HepG2 (cell line): ENCODE results near the gene SAMD9L. TPM values are rescaled to one million over a fixed set of nuclear protein-coding genes. Genes with fewer than 3 reads are reported as not detected.

ENCODE experiments used
- ATAC-seq: fragments of 200-7000 bp; cut with Tn5 transposase; 3 replicates; pipeline ENCODE4 v1.9.1; 2020; ENCODE audit warnings: mild to moderate bottlenecking, moderate library complexity
- BruUV-seq: library from RNA; stranded (reverse); fragments of 400-500 nt; replicated peaks from 2 replicates; lab custom pipeline; 2021; lab: Mats Ljungman, UMichigan
- CTCF ChIA-PET: fragments of 300-600 bp; formaldehyde crosslinking; extraction: SDS; loops from one replicate; lab custom pipeline; 2021; ENCODE audit warnings: low total read pairs, inconsistent platforms, low intra/inter-chr PET ratio; lab: Yijun Ruan, JAX
- POLR2A ChIA-PET: fragments of 350-600 bp; sonication (Branson Sonifier 250); formaldehyde crosslinking; loops from one replicate; lab custom pipeline; 2020; ENCODE audit warnings: antibody characterized with exemption, inconsistent platforms; lab: Yijun Ruan, JAX
- DNase-seq: peaks from one replicate; pipeline ENCODE4 v3.0.0-alpha.2; 2015; ENCODE audit warnings: low spot score
- FAIRE-seq: peaks from 3 replicates; lab custom pipeline; 2011; peaks lifted over from hg19 to GRCh38; lab: Jason Lieb, UNC
- H2AFZ ChIP-seq: one replicate; pipeline ENCODE4 v1.6.1; 2011; ENCODE audit warnings: low read length, inconsistent platforms
- H3K27ac ChIP-seq: fragments of 300-600 bp; 3 replicates; pipeline ENCODE4 v1.8.0; 2011; ENCODE audit warnings: mixed run types, mild to moderate bottlenecking, mixed read lengths, low read length, inconsistent platforms; ENCODE audit not compliant: insufficient read depth; ENCODE audit errors: extremely low read length
- H3K27me3 ChIP-seq, 2 experiments: fragments of 200-600 bp in 1 of 2; 2 replicates in 1 of 2; 3 replicates in 1 of 2; pipeline versions ENCODE4 v1.6.0 to v1.8.0; 2011; ENCODE audit warnings: low read length in 2 of 2, mild to moderate bottlenecking in 2 of 2, moderate library complexity in 2 of 2, inconsistent platforms in 1 of 2; ENCODE audit not compliant: insufficient read depth in 2 of 2, control insufficient read depth in 1 of 2
- H3K36me3 ChIP-seq, 2 experiments: fragments of 200-600 bp in 1 of 2; replicated peaks in 1 of 2; 2 replicates in 1 of 2; 3 replicates in 1 of 2; pipeline versions ENCODE4 v1.5.1 to v1.8.0; 2011; ENCODE audit warnings: low read length in 2 of 2, inconsistent platforms in 1 of 2; ENCODE audit not compliant: insufficient read depth in 2 of 2, control insufficient read depth in 1 of 2
- H3K4me1 ChIP-seq: 2 replicates; pipeline ENCODE4 v1.5.1; 2012; ENCODE audit warnings: low read length, inconsistent platforms; ENCODE audit not compliant: insufficient read depth
- H3K4me2 ChIP-seq: 2 replicates; pipeline ENCODE4 v1.6.0; 2011; ENCODE audit warnings: low read depth, low read length, inconsistent platforms
- H3K4me3 ChIP-seq, 3 experiments: fragments of 200-600 bp in 1 of 3; sonication (generic), shearing (Covaris generic) in 1 of 3; replicated peaks in 1 of 3; 2 replicates each; pipeline ENCODE4 v1.5.1; 2011 to 2016; ENCODE audit warnings: low read length in 3 of 3, inconsistent platforms in 2 of 3, low read depth in 2 of 3, mild to moderate bottlenecking in 2 of 3, control low read depth in 1 of 3, mixed read lengths in 1 of 3; ENCODE audit not compliant: insufficient read depth in 1 of 3
- H3K79me2 ChIP-seq: one replicate; pipeline ENCODE4 v1.6.1; 2011; ENCODE audit warnings: low read length, inconsistent platforms; ENCODE audit not compliant: insufficient read depth
- H3K9ac ChIP-seq: 2 replicates; pipeline ENCODE4 v1.6.0; 2011; ENCODE audit warnings: mild to moderate bottlenecking, low read depth, low read length, inconsistent platforms; ENCODE audit not compliant: insufficient read depth
- H3K9me3 ChIP-seq: 2 replicates; pipeline ENCODE4 v1.5.1; 2012; ENCODE audit warnings: mild to moderate bottlenecking, low read length
- H4K20me1 ChIP-seq: 2 replicates; pipeline ENCODE4 v1.6.0; 2011; ENCODE audit warnings: inconsistent platforms, mild to moderate bottlenecking, low read length, moderate library complexity; ENCODE audit not compliant: insufficient read depth
- HDAC6 ChIP-seq: fragments of 200-600 bp; sonication (generic); IDR thresholded peaks from 2 replicates; pipeline ENCODE4 v1.7.0; 2017; ENCODE audit warnings: mild to moderate bottlenecking, antibody characterized with exemption, low read length, low read depth
- MAF1 ChIP-seq: sonication (generic); formaldehyde crosslinking; IDR thresholded peaks from 2 replicates; pipeline ENCODE4 v1.5.0; 2020; ENCODE audit warnings: missing genetic modification reagents, borderline replicate concordance
- REL ChIP-seq: sonication (generic); formaldehyde crosslinking; conservative IDR thresholded peaks from 2 replicates; pipeline ENCODE4 v1.8.0; 2022; ENCODE audit warnings: mild to moderate bottlenecking, missing genetic modification reagents, moderate library complexity
- RNF2 ChIP-seq: fragments of 450-650 bp; conservative IDR thresholded peaks from 2 replicates; pipeline ENCODE4 v1.6.1; 2016; ENCODE audit warnings: low read depth
- THAP9 ChIP-seq: sonication (generic); formaldehyde crosslinking; IDR thresholded peaks from 2 replicates; pipeline ENCODE4; 2020; ENCODE audit warnings: missing genetic modification reagents, mild to moderate bottlenecking, borderline replicate concordance
- ZFY ChIP-seq: sonication (generic); formaldehyde crosslinking; IDR thresholded peaks from 2 replicates; pipeline ENCODE4 v1.4.0; 2020; ENCODE audit warnings: missing genetic modification reagents
- ZFYVE20 ChIP-seq: sonication (generic); formaldehyde crosslinking; IDR thresholded peaks from 2 replicates; pipeline ENCODE4 v1.8.0; 2023; ENCODE audit warnings: low read depth, mild to moderate bottlenecking, moderate library complexity, missing genetic modification reagents, borderline replicate concordance
- ZNF441 ChIP-seq: sonication (generic); formaldehyde crosslinking; IDR thresholded peaks from 2 replicates; pipeline ENCODE4 v1.7.0; 2021; ENCODE audit warnings: missing genetic modification reagents, borderline replicate concordance
- ZSCAN5A ChIP-seq: sonication (generic); formaldehyde crosslinking; IDR thresholded peaks from 2 replicates; pipeline ENCODE4 v1.8.0; 2022; ENCODE audit warnings: mild to moderate bottlenecking, missing genetic modification reagents, borderline replicate concordance
- WGBS: methylation state at CpG from one replicate; pipeline ENCODE4 v1.1.6; 2017; ENCODE audit warnings: low lambda C conversion rate; 5-methylcytosine and 5-hydroxymethylcytosine counted together
- in situ Hi-C: cut with HindIII; loops from 2 replicates; pipeline ENCODE4 v1.10.0; 2017; ENCODE audit warnings: low pct_unique_long_range_greater_than_20kb; ENCODE audit not compliant: extremely low pct_ligation_motif_present
- intact Hi-C: fragments of 100-400 bp; cut with micrococcal nuclease; formaldehyde crosslinking; loops from one replicate; pipeline ENCODE4 v1.10.0; 2022; ENCODE audit not compliant: unreplicated experiment
- polyA plus RNA-seq, 8 experiments: library from polyadenylated mRNA; depleted of rRNA in 3 of 8; stranded (reverse) in 7 of 8; unstranded in 1 of 8; fragments of >200 nt; fragmentation: Illumina TruSeq in 4 of 8; extraction: Trizol in 4 of 8; gene quantifications; 2 replicates each; pipeline versions ENCODE4 v1.2.1 to v1.2.3, GENCODE V29; 2011 to 2016; ENCODE audit warnings: low read depth in 4 of 8, missing spikeins in 1 of 8, mixed read lengths in 1 of 8; ENCODE audit not compliant: insufficient read depth in 1 of 8
- total RNA-seq, 5 experiments: library from RNA; depleted of rRNA; stranded (reverse); fragments of >200 nt; fragmentation: Illumina TruSeq; extraction: Trizol; gene quantifications; 2 replicates each; pipeline ENCODE4 v1.2.3, GENCODE V29; 2016; ENCODE audit warnings: low read depth in 1 of 5
- TF ChIP-seq, protein P1 (sequence below): sonication (generic); formaldehyde crosslinking; conservative IDR thresholded peaks from 2 replicates; pipeline ENCODE4 v1.8.0; 2022; ENCODE audit warnings: missing genetic modification reagents
- TF ChIP-seq, protein P2 (sequence below): sonication (generic); formaldehyde crosslinking; IDR thresholded peaks from 2 replicates; pipeline ENCODE4 v1.4.0; 2020; ENCODE audit warnings: low read depth, mild to moderate bottlenecking, missing genetic modification reagents

Gene SAMD9L
- total and polyA plus RNA-seq, 2 of the 13 experiments (the other 11 are each of a cell fraction or from before 2014, with no cell fraction given) = not detected

- H3K9me3 ChIP-seq = no peaks in the 10 kb centered on the region
- TF ChIP-seq RNF2 (no peak), HDAC6 (no peak), REL (no peak), ZFYVE20 (CRISPR knock-in tag) (no peak), MAF1 (no peak), ZNF441 (CRISPR knock-in tag) (no peak)
- H4K20me1 ChIP-seq = no peaks in the 10 kb centered on the region
- ChIA-PET POLR2A (no interaction called here), CTCF (no interaction called here)
- no peak for ATAC-seq
- no peaks in the 10 kb centered on the region for H3K36me3 ChIP-seq
- no peak overlapping the region for H2AFZ ChIP-seq
- WGBS = 3% methylated on average over 1 of the region's 1 CpG
- intact Hi-C loops = no loop called here
- no TSS peak for BruUV-seq
- H3K27ac ChIP-seq = no peak overlapping the region
- H3K4me1 ChIP-seq = no peaks in the 10 kb centered on the region
- FAIRE-seq = no peak
- in situ Hi-C loops = no loop called here
- H3K9ac ChIP-seq = no peak overlapping the region
- H3K79me2 ChIP-seq = no peaks in the 10 kb centered on the region
- DNase-seq = no peak
- no peak overlapping the region for H3K4me3 ChIP-seq
- H3K4me2 ChIP-seq = no peak overlapping the region
- H3K27me3 ChIP-seq = peaks cover 2 to 3% of the 10 kb centered on the region in 2 experiments; a peak in 1 of 5 replicates
These were observed 2.1 kb upstream of the SAMD9L start for GRCh38 chr7:93150200-93150835.

DNA sequence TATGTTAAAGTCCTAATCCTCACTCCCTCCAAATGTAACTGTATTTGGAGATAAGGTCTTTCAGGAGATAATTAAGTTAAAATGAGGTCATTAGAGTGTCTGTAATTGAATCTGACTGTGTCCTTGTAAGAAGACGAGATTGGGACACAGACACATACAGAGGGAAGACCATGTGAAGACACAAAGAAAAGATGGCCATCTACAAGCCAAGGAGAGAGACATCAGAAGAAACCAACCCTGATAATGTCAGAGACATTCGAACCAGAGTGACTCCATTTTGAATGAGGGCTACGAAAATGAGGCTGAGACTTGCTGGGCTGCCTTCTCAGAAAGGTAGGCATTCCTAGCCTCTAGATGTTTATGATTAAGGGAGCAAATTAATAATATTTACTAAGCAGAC lies 542 bp upstream of the SAMD9L start:
- no peak overlapping the region for H3K27ac ChIP-seq
- no peak overlapping the region for H2AFZ ChIP-seq
- FAIRE-seq = no peak
- TF ChIP-seq ZFY (CRISPR knock-in tag) (no peak), ZSCAN5A (CRISPR knock-in tag) (no peak), THAP9 (CRISPR knock-in tag) (no peak)
- TF ChIP-seq, protein P1, sequence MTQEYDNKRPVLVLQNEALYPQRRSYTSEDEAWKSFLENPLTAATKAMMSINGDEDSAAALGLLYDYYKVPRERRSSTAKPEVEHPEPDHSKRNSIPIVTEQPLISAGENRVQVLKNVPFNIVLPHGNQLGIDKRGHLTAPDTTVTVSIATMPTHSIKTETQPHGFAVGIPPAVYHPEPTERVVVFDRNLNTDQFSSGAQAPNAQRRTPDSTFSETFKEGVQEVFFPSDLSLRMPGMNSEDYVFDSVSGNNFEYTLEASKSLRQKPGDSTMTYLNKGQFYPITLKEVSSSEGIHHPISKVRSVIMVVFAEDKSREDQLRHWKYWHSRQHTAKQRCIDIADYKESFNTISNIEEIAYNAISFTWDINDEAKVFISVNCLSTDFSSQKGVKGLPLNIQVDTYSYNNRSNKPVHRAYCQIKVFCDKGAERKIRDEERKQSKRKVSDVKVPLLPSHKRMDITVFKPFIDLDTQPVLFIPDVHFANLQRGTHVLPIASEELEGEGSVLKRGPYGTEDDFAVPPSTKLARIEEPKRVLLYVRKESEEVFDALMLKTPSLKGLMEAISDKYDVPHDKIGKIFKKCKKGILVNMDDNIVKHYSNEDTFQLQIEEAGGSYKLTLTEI (CRISPR knock-in tag) = no peak
- TF ChIP-seq, protein P2, sequence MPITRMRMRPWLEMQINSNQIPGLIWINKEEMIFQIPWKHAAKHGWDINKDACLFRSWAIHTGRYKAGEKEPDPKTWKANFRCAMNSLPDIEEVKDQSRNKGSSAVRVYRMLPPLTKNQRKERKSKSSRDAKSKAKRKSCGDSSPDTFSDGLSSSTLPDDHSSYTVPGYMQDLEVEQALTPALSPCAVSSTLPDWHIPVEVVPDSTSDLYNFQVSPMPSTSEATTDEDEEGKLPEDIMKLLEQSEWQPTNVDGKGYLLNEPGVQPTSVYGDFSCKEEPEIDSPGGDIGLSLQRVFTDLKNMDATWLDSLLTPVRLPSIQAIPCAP (CRISPR knock-in tag) = no peak

More for the DNA sequence above, 542 bp upstream of the SAMD9L start:
- no peak for ATAC-seq
- ChIA-PET POLR2A (no interaction called here), CTCF (no interaction called here)
- in situ Hi-C loops (no loop called here), intact Hi-C loops (no loop called here)
- H3K9me3 ChIP-seq = no peaks in the 10 kb centered on the region
- peaks cover 2 to 3% of the 10 kb centered on the region in 2 experiments; a peak in 2 of 5 replicates for H3K27me3 ChIP-seq
- H3K36me3 ChIP-seq = no peaks in the 10 kb centered on the region
- no peak overlapping the region for H3K4me2 ChIP-seq
- H3K9ac ChIP-seq = no peak overlapping the region
- no peaks in the 10 kb centered on the region for H3K79me2 ChIP-seq
- no TSS peak for BruUV-seq
- 1% methylated on average over 3 of the region's 3 CpGs for WGBS
- H3K4me3 ChIP-seq = no peak overlapping the region
- H3K4me1 ChIP-seq = no peaks in the 10 kb centered on the region
- H4K20me1 ChIP-seq = no peaks in the 10 kb centered on the region
- DNase-seq = no peak
